HG02884 (cell line): ENCODE results near the gene MISP3.
"Not testable (repeated sequence)": the region's sequence is repeated elsewhere in the genome, so short reads cannot be mapped to it uniquely, and the experiment has no call there.

ENCODE experiments used
- ATAC-seq: cut with Tn5 transposase; IDR thresholded peaks from one replicate; pipeline ENCODE4 v1.9.1; 2021; ENCODE audit warnings: mild to moderate bottlenecking, moderate library complexity; ENCODE audit not compliant: unreplicated experiment

MISP3 gene

GRCh38 chr19:14072535-14073260 is at the start of gene MISP3:
TSS of gene MISP3 (plus strand) at chr19:14072786. CDS start at chr19:14073310, 524 bp downstream.
- no peak for ATAC-seq

GRCh38 chr19:14023404-14024235 is 49.0 kb upstream of the MISP3 start:
- no peak for ATAC-seq

- ATAC-seq, result not testable (repeated sequence)
Measured at GRCh38 chr19:14026652-14027192, 45.9 kb upstream of the MISP3 start.

GRCh38 chr19:14027856-14028450 is 44.6 kb upstream of the MISP3 start, which contains the start of gene RLN3:
TSS of gene RLN3 (plus strand) at chr19:14028148. CDS start at chr19:14028205, 57 bp downstream.
- ATAC-seq, result no peak

- ATAC-seq, result no peak
Measured at GRCh38 chr19:14028901-14029300, 43.7 kb upstream of the MISP3 start.

GRCh38 chr19:14030997-14031718 is 41.4 kb upstream of the MISP3 start:
- ATAC-seq, result no peak

GRCh38 chr19:14031719-14032480 is 40.7 kb upstream of the MISP3 start, which contains the start of gene IL27RA:
TSS of gene IL27RA (plus strand) at chr19:14031762. CDS start at chr19:14031873, 111 bp downstream.
- no peak for ATAC-seq

GRCh38 chr19:14033946-14034345 is 38.6 kb upstream of the MISP3 start:
- ATAC-seq, result no peak

GRCh38 chr19:14035159-14035558 is 37.4 kb upstream of the MISP3 start:
- ATAC-seq, result not testable (repeated sequence)

GRCh38 chr19:14035706-14036105 is 36.9 kb upstream of the MISP3 start:
- no peak for ATAC-seq

- no peak for ATAC-seq
Measured at GRCh38 chr19:14039181-14039580, 33.4 kb upstream of the MISP3 start.

GRCh38 chr19:14042659-14043608 is 29.7 kb upstream of the MISP3 start:
- not testable (repeated sequence) for ATAC-seq

- ATAC-seq, result not testable (repeated sequence)
Measured at GRCh38 chr19:14047866-14048265, 24.7 kb upstream of the MISP3 start.

GRCh38 chr19:14048443-14049153 is 24.0 kb upstream of the MISP3 start:
- no peak for ATAC-seq

- ATAC-seq, result no peak
Measured at GRCh38 chr19:14050512-14050911, 22.1 kb upstream of the MISP3 start.

GRCh38 chr19:14050961-14051360 is 21.6 kb upstream of the MISP3 start:
- ATAC-seq, result not testable (repeated sequence)

- ATAC-seq, result no peak
Measured at GRCh38 chr19:14051980-14052379, 20.6 kb upstream of the MISP3 start.

GRCh38 chr19:14052470-14052869 is 20.1 kb upstream of the MISP3 start:
- no peak for ATAC-seq
